SK-N-SH (cell line): ENCODE data around the gene CNBP.

Experiments
- EP300 ChIP-seq, 2 experiments: IDR thresholded peaks; 2 replicates each; pipeline versions ENCODE4 v1.4.0 to v1.6.1; 2012; ENCODE audit warnings: borderline replicate concordance in 1 of 2, low read depth in 1 of 2, low read length in 1 of 2
- EZH2phosphoT487 ChIP-seq: fragments of 200-600 bp; sonication (generic); IDR thresholded peaks from 2 replicates; pipeline ENCODE4 v1.6.1; 2017; ENCODE audit warnings: low read depth, mixed run types, mild to moderate bottlenecking, antibody characterized with exemption, moderate library complexity, borderline replicate concordance
- RAD21 ChIP-seq: IDR thresholded peaks from 2 replicates; pipeline ENCODE4 v1.6.1; 2012; ENCODE audit warnings: mild to moderate bottlenecking, low read length
- RCOR1 ChIP-seq: fragments of 150-350 bp; IDR thresholded peaks from 2 replicates; pipeline ENCODE4 v1.6.1; 2017; ENCODE audit warnings: antibody characterized with exemption, low read length
- SIN3A ChIP-seq: IDR thresholded peaks from 2 replicates; pipeline ENCODE4 v1.6.1; 2012; ENCODE audit warnings: low read depth, mild to moderate bottlenecking, low read length, moderate library complexity, borderline replicate concordance
- SMC3 ChIP-seq: IDR thresholded peaks from 2 replicates; pipeline ENCODE4 v1.6.1; 2012; ENCODE audit warnings: low read depth, low read length, improper control_type of control experiment
- TEAD4 ChIP-seq: IDR thresholded peaks from 2 replicates; pipeline ENCODE4 v1.4.0; 2012; ENCODE audit warnings: mild to moderate bottlenecking, borderline replicate concordance; ENCODE audit not compliant: insufficient read depth
- YY1 ChIP-seq: IDR thresholded peaks from 2 replicates; pipeline ENCODE4 v1.4.0; 2012; ENCODE audit warnings: low read depth, mild to moderate bottlenecking
- TF ChIP-seq, protein P1 (sequence below): fragments of 200-600 bp; sonication (generic); IDR thresholded peaks from 2 replicates; pipeline ENCODE4 v1.6.1; 2017; ENCODE audit warnings: antibody characterized with exemption, mild to moderate bottlenecking, moderate library complexity
- TF ChIP-seq, protein P2 (sequence below): IDR thresholded peaks from 2 replicates; pipeline ENCODE4 v1.4.0; 2012; ENCODE audit warnings: low read depth, borderline replicate concordance
- TF ChIP-seq, protein P3 (sequence below): IDR thresholded peaks from 2 replicates; pipeline ENCODE4 v1.4.0; 2012; ENCODE audit warnings: low read depth, borderline replicate concordance
- TF ChIP-seq, protein P4 (sequence below): IDR thresholded peaks from 2 replicates; pipeline ENCODE4 v1.6.1; 2012; ENCODE audit warnings: mild to moderate bottlenecking, low read depth, low read length, moderate library complexity
- TF ChIP-seq, protein P5 (sequence below): fragments of 150-350 bp; IDR thresholded peaks from 2 replicates; pipeline ENCODE4 v1.6.1; 2017; ENCODE audit warnings: antibody characterized with exemption, low read length, low read depth, borderline replicate concordance
- TF ChIP-seq, protein P6 (sequence below): fragments of 150-350 bp; IDR thresholded peaks from 2 replicates; pipeline ENCODE4 v1.6.1; 2016; ENCODE audit warnings: mild to moderate bottlenecking, low read depth, low read length

DNA sequence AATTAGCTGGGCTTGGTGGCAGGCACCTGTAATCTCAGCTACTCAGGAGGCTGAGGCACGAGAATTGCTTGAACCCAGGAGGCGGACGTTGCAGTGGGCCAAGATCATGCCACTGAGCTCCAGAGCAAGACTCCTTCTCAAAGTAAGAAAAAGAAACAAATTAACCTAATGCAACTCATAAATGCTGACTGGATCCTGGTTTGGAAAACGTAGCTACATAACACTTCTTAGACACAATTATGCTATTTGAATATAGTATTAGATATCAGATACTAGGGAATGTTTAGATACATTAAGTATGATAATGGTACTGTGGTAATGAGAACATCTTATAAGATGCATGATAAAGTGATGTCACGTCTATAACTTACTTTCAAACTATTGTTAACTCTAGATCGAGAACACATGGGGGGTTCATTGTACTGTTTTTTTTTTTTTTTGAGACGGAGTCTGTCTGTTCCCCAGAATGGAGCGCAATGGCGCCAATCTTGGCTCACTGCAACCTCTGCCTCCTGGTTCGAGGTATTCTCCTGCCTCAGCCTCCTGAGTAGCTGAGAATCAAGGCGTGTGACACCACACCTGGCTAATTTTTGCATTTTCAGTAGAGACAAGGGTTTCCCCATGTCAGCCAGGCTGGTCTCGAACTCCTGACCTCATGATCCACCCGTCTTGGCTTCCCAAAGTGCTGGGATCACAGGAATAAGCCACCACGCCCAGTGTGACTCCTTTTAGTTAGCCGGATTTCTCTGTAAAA lies 16.9 kb downstream of the CNBP start:
- TF ChIP-seq RAD21 (no peak), RCOR1 (no peak), EZH2phosphoT487 (no peak), SIN3A (no peak), SMC3 (no peak), EP300 (IDR thresholded peaks at IDR 0.05; ENCODE audit: borderline replicate concordance in 1 of 2, low read depth in 1 of 2, low read length in 1 of 2) (no peak), YY1 (no peak), TEAD4 (no peak)
- TF ChIP-seq, protein P1, sequence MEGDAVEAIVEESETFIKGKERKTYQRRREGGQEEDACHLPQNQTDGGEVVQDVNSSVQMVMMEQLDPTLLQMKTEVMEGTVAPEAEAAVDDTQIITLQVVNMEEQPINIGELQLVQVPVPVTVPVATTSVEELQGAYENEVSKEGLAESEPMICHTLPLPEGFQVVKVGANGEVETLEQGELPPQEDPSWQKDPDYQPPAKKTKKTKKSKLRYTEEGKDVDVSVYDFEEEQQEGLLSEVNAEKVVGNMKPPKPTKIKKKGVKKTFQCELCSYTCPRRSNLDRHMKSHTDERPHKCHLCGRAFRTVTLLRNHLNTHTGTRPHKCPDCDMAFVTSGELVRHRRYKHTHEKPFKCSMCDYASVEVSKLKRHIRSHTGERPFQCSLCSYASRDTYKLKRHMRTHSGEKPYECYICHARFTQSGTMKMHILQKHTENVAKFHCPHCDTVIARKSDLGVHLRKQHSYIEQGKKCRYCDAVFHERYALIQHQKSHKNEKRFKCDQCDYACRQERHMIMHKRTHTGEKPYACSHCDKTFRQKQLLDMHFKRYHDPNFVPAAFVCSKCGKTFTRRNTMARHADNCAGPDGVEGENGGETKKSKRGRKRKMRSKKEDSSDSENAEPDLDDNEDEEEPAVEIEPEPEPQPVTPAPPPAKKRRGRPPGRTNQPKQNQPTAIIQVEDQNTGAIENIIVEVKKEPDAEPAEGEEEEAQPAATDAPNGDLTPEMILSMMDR: no peak
- TF ChIP-seq, protein P2, sequence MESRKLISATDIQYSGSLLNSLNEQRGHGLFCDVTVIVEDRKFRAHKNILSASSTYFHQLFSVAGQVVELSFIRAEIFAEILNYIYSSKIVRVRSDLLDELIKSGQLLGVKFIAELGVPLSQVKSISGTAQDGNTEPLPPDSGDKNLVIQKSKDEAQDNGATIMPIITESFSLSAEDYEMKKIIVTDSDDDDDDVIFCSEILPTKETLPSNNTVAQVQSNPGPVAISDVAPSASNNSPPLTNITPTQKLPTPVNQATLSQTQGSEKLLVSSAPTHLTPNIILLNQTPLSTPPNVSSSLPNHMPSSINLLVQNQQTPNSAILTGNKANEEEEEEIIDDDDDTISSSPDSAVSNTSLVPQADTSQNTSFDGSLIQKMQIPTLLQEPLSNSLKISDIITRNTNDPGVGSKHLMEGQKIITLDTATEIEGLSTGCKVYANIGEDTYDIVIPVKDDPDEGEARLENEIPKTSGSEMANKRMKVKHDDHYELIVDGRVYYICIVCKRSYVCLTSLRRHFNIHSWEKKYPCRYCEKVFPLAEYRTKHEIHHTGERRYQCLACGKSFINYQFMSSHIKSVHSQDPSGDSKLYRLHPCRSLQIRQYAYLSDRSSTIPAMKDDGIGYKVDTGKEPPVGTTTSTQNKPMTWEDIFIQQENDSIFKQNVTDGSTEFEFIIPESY: no peak
- TF ChIP-seq, protein P3, sequence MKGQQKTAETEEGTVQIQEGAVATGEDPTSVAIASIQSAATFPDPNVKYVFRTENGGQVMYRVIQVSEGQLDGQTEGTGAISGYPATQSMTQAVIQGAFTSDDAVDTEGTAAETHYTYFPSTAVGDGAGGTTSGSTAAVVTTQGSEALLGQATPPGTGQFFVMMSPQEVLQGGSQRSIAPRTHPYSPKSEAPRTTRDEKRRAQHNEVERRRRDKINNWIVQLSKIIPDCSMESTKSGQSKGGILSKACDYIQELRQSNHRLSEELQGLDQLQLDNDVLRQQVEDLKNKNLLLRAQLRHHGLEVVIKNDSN: no peak
- TF ChIP-seq, protein P4, sequence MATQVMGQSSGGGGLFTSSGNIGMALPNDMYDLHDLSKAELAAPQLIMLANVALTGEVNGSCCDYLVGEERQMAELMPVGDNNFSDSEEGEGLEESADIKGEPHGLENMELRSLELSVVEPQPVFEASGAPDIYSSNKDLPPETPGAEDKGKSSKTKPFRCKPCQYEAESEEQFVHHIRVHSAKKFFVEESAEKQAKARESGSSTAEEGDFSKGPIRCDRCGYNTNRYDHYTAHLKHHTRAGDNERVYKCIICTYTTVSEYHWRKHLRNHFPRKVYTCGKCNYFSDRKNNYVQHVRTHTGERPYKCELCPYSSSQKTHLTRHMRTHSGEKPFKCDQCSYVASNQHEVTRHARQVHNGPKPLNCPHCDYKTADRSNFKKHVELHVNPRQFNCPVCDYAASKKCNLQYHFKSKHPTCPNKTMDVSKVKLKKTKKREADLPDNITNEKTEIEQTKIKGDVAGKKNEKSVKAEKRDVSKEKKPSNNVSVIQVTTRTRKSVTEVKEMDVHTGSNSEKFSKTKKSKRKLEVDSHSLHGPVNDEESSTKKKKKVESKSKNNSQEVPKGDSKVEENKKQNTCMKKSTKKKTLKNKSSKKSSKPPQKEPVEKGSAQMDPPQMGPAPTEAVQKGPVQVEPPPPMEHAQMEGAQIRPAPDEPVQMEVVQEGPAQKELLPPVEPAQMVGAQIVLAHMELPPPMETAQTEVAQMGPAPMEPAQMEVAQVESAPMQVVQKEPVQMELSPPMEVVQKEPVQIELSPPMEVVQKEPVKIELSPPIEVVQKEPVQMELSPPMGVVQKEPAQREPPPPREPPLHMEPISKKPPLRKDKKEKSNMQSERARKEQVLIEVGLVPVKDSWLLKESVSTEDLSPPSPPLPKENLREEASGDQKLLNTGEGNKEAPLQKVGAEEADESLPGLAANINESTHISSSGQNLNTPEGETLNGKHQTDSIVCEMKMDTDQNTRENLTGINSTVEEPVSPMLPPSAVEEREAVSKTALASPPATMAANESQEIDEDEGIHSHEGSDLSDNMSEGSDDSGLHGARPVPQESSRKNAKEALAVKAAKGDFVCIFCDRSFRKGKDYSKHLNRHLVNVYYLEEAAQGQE: no peak
- TF ChIP-seq, protein P5, sequence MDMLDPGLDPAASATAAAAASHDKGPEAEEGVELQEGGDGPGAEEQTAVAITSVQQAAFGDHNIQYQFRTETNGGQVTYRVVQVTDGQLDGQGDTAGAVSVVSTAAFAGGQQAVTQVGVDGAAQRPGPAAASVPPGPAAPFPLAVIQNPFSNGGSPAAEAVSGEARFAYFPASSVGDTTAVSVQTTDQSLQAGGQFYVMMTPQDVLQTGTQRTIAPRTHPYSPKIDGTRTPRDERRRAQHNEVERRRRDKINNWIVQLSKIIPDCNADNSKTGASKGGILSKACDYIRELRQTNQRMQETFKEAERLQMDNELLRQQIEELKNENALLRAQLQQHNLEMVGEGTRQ: no peak
- TF ChIP-seq, protein P6, sequence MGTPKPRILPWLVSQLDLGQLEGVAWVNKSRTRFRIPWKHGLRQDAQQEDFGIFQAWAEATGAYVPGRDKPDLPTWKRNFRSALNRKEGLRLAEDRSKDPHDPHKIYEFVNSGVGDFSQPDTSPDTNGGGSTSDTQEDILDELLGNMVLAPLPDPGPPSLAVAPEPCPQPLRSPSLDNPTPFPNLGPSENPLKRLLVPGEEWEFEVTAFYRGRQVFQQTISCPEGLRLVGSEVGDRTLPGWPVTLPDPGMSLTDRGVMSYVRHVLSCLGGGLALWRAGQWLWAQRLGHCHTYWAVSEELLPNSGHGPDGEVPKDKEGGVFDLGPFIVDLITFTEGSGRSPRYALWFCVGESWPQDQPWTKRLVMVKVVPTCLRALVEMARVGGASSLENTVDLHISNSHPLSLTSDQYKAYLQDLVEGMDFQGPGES: no peak
